HCT116 (cell line): ENCODE measurements around the gene IRF8. TPM values are rescaled to one million over a fixed set of nuclear protein-coding genes. Genes with fewer than 3 reads are reported as not detected.

Experiments used
- ATAC-seq: fragments of 200-7000 bp; cut with Tn5 transposase; 2 replicates; pipeline ENCODE4 v1.9.1; 2020; ENCODE audit warnings: mild to moderate bottlenecking, moderate library complexity
- BruUV-seq: library from RNA; stranded (reverse); fragments of 400-500 nt; replicated peaks from 2 replicates; lab custom pipeline; 2021; lab: Mats Ljungman, UMichigan
- CTCF ChIA-PET: fragments of 300-600 bp; sonication (Branson Sonifier 250); formaldehyde crosslinking; loops from one replicate; lab custom pipeline; 2021; ENCODE audit warnings: antibody characterized with exemption; lab: Charles Lee
- POLR2A ChIA-PET: fragments of 300-600, 350-600 bp; sonication (Branson Sonifier 250); formaldehyde crosslinking; loops from one replicate; lab custom pipeline; 2021; ENCODE audit warnings: antibody characterized with exemption; lab: Charles Lee
- RAD21 ChIA-PET, 2 experiments: fragments of 300-600 bp; sonication (Branson Sonifier 250); formaldehyde crosslinking; loops; one replicate each; lab custom pipeline; 2023; ENCODE audit warnings: low total read pairs in 2 of 2; ENCODE audit not compliant: uncharacterized antibody in 2 of 2, unreplicated experiment in 2 of 2, low non-redundant PET in 1 of 2; lab: Charles Lee
- DNase-seq: peaks from one replicate; pipeline ENCODE4 v3.0.0-alpha.2; 2010; ENCODE audit warnings: low read depth, low spot score
- H2AFZ ChIP-seq: fragments of 200-600 bp; shearing (Covaris generic), sonication (generic); 2 replicates; pipeline ENCODE4 v1.6.1; 2017; ENCODE audit warnings: low read depth, mixed run types, mixed read lengths, antibody characterized with exemption, low read length; ENCODE audit not compliant: poor library complexity, severe bottlenecking
- H3K27ac ChIP-seq: 2 replicates; pipeline ENCODE4 v1.5.1; 2012; ENCODE audit warnings: low read depth, low read length
- H3K27me3 ChIP-seq: fragments of 200-600 bp; sonication (generic); 2 replicates; pipeline ENCODE4 v1.6.1; 2016; ENCODE audit warnings: mixed run types, low read length, mixed read lengths; ENCODE audit not compliant: insufficient read depth
- H3K36me3 ChIP-seq, 2 experiments: fragments of 200-500 bp in 1 of 2; fragments of 200-600 bp in 1 of 2; sonication (Bioruptor generic) in 1 of 2; sonication (generic) in 1 of 2; 2 replicates each; pipeline versions ENCODE4 v1.5.1 to v1.6.1; 2014 to 2016; ENCODE audit warnings: low read length in 2 of 2, inconsistent platforms in 1 of 2, mixed read lengths in 1 of 2, mixed run types in 1 of 2; ENCODE audit not compliant: insufficient read depth in 2 of 2, control insufficient read depth in 1 of 2
- H3K4me1 ChIP-seq, 2 experiments: fragments of 200-600 bp in 1 of 2; sonication (generic) in 1 of 2; 2 replicates each; pipeline versions ENCODE4 v1.5.1 to v1.6.1; 2012 to 2017; ENCODE audit warnings: low read length in 2 of 2, inconsistent platforms in 1 of 2, mild to moderate bottlenecking in 1 of 2, mixed read lengths in 1 of 2, mixed run types in 1 of 2, moderate library complexity in 1 of 2; ENCODE audit not compliant: insufficient read depth in 2 of 2, control insufficient read depth in 1 of 2
- H3K4me2 ChIP-seq: fragments of 200-600 bp; sonication (generic); 2 replicates; pipeline ENCODE4 v1.6.1; 2017; ENCODE audit warnings: mixed run types, low read length, mixed read lengths
- H3K4me3 ChIP-seq, 2 experiments: fragments of 200-600 bp in 1 of 2; sonication (generic) in 1 of 2; replicated peaks in 1 of 2; 2 replicates each; pipeline ENCODE4 v1.5.1; 2011 to 2016; ENCODE audit warnings: low read length in 2 of 2, control low read depth in 1 of 2, low read depth in 1 of 2, mild to moderate bottlenecking in 1 of 2, mixed read lengths in 1 of 2, mixed run types in 1 of 2
- H3K79me2 ChIP-seq: fragments of 200-600 bp; sonication (generic); 2 replicates; pipeline ENCODE4 v1.6.1; 2017; ENCODE audit warnings: mild to moderate bottlenecking, mixed run types, low read length, moderate library complexity, mixed read lengths; ENCODE audit not compliant: insufficient read depth
- H3K9ac ChIP-seq: fragments of 200-600 bp; sonication (generic); 2 replicates; pipeline ENCODE4 v1.6.1; 2016; ENCODE audit warnings: low read length, mixed read lengths
- H3K9me2 ChIP-seq: fragments of 200-600 bp; sonication (generic), shearing (Covaris generic); 2 replicates; pipeline ENCODE4 v1.6.1; 2017; ENCODE audit warnings: mixed run types, mild to moderate bottlenecking, moderate library complexity; ENCODE audit not compliant: insufficient read depth
- H3K9me3 ChIP-seq, 2 experiments: fragments of 200-500 bp in 1 of 2; fragments of 200-600 bp in 1 of 2; sonication (Bioruptor generic) in 1 of 2; sonication (generic) in 1 of 2; 2 replicates each; pipeline ENCODE4 v1.6.1; 2014 to 2017; ENCODE audit warnings: low read length in 2 of 2, mixed read lengths in 2 of 2, inconsistent platforms in 1 of 2, low read depth in 1 of 2, mild to moderate bottlenecking in 1 of 2, mixed run types in 1 of 2, moderate library complexity in 1 of 2; ENCODE audit not compliant: control insufficient read depth in 1 of 2, insufficient read depth in 1 of 2
- H4K20me1 ChIP-seq: fragments of 200-600 bp; sonication (generic), shearing (Covaris generic); 2 replicates; pipeline ENCODE4 v1.6.1; 2017; ENCODE audit warnings: mixed run types, mild to moderate bottlenecking, moderate library complexity; ENCODE audit not compliant: insufficient read depth
- CBX3 ChIP-seq: IDR thresholded peaks from 2 replicates; pipeline ENCODE4 v1.6.1; 2012; ENCODE audit warnings: low read depth
- CEBPB ChIP-seq: IDR thresholded peaks from 2 replicates; pipeline ENCODE4 v1.6.1; 2012; ENCODE audit warnings: low read depth
- EZH2 ChIP-seq: fragments of 200-600 bp; sonication (generic); IDR thresholded peaks from 2 replicates; pipeline ENCODE4 v1.6.1; 2017; ENCODE audit warnings: antibody characterized with exemption, mixed run types
- FOSL1 ChIP-seq: IDR thresholded peaks from 2 replicates; pipeline ENCODE4 v1.6.1; 2012; ENCODE audit warnings: low read depth
- JUND ChIP-seq: IDR thresholded peaks from 2 replicates; pipeline ENCODE4 v1.6.1; 2012
- POLR2A ChIP-seq: IDR thresholded peaks from 2 replicates; pipeline ENCODE4 v1.7.0; 2011; ENCODE audit warnings: borderline replicate concordance; ENCODE audit not compliant: insufficient read depth, insufficient read length; ENCODE audit errors: extremely low read depth
- POLR2AphosphoS5 ChIP-seq: IDR thresholded peaks from 2 replicates; pipeline ENCODE4 v1.6.1; 2011; ENCODE audit warnings: mild to moderate bottlenecking, low read depth, low read length, moderate library complexity
- RAD21 ChIP-seq: IDR thresholded peaks from 2 replicates; pipeline ENCODE4 v1.6.1; 2012; ENCODE audit warnings: low read depth, mild to moderate bottlenecking
- REST ChIP-seq: IDR thresholded peaks from 2 replicates; pipeline ENCODE4 v1.6.1; 2012; ENCODE audit warnings: low read depth
- SIN3A ChIP-seq: IDR thresholded peaks from 2 replicates; pipeline ENCODE4 v1.6.1; 2012; ENCODE audit warnings: low read depth
- SP1 ChIP-seq: IDR thresholded peaks from 2 replicates; pipeline ENCODE4 v1.6.1; 2012; ENCODE audit warnings: low read depth
- SRF ChIP-seq: IDR thresholded peaks from 2 replicates; pipeline ENCODE4 v1.6.1; 2012; ENCODE audit warnings: low read depth
- TCF7L2 ChIP-seq: IDR thresholded peaks from 2 replicates; pipeline ENCODE4 v1.7.0; 2011; ENCODE audit warnings: borderline replicate concordance, inconsistent platforms; ENCODE audit not compliant: insufficient read depth, insufficient read length; ENCODE audit errors: extremely low read depth
- YY1 ChIP-seq: IDR thresholded peaks from 2 replicates; pipeline ENCODE4 v1.6.1; 2011; ENCODE audit warnings: low read length, low read depth, moderate library complexity, mild to moderate bottlenecking; ENCODE audit not compliant: insufficient replicate concordance; ENCODE audit errors: extremely low read depth
- ZBTB33 ChIP-seq: IDR thresholded peaks from 2 replicates; pipeline ENCODE4 v1.6.1; 2011; ENCODE audit warnings: mild to moderate bottlenecking, low read length, moderate library complexity; ENCODE audit not compliant: insufficient replicate concordance; ENCODE audit errors: extremely low read depth
- ZFX ChIP-seq: fragments of 450-650 bp; IDR thresholded peaks from 2 replicates; pipeline ENCODE4 v1.6.1; 2017
- intact Hi-C: fragments of 100-400 bp; cut with micrococcal nuclease; formaldehyde crosslinking; loops from 2 replicates; pipeline ENCODE4 v1.10.0; 2022
- total RNA-seq: library from RNA; stranded (reverse); gene quantifications from one replicate; pipeline ENCODE4 v1.2.1, GENCODE V29; 2021; ENCODE audit not compliant: unreplicated experiment
- TF ChIP-seq, protein P1 (sequence below): IDR thresholded peaks from 2 replicates; pipeline ENCODE4 v1.6.1; 2012
- TF ChIP-seq, protein P2 (sequence below): IDR thresholded peaks from 2 replicates; pipeline ENCODE4 v1.6.1; 2012

The IRF8 gene
- total RNA-seq, 1 experiment from 2014 or later: 0.61 TPM

DNA sequence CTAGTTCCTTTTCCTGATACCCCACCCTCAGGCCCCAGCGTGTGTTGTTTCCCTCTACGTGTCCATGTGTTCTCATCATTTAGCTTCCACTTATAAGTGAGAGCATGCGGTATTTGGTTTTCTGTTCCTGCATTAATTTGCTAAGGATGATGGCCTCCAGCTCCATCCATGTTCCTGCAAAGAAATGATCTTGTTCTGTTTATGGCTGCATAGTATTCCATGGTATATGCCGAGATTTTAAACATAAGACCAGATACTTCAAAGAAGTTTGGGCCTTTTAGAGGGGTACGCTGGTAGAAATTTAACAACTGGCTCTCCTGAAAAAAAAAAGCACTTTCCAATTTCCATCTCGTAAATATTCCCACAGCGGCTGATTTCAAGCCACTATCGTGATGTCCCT is 59.8 kb downstream of the IRF8 start:
- Histone ChIP-seq H3K27me3 (peaks cover 10% of the 10 kb centered on the region; the same call in 1 of the 2 replicates), H3K9me3 (no peaks in the 10 kb centered on the region), H3K9me2 (no peaks in the 10 kb centered on the region), H3K4me1 (no peaks in the 10 kb centered on the region), H3K9ac (no peak overlapping the region), H3K27ac (no peak overlapping the region), H3K79me2 (no peaks in the 10 kb centered on the region), H3K4me2 (no peak overlapping the region), H3K36me3 (no peaks in the 10 kb centered on the region), H3K4me3 (no peak overlapping the region), H2AFZ (no peak overlapping the region), H4K20me1 (no peaks in the 10 kb centered on the region)
- ChIA-PET POLR2A (no interaction called here), RAD21 (no interaction called here), CTCF (interaction anchor here (1.9 kb wide), 1 partner anchor 139 kb away, joined by 4 read pairs; no protein-coding TSS in a partner anchor)
- intact Hi-C loops: no loop called here
- no peak for ATAC-seq
- BruUV-seq: no TSS peak
- no peak for DNase-seq
- TF ChIP-seq, protein P1, sequence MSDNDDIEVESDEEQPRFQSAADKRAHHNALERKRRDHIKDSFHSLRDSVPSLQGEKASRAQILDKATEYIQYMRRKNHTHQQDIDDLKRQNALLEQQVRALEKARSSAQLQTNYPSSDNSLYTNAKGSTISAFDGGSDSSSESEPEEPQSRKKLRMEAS: no peak
- TF ChIP-seq, protein P2, sequence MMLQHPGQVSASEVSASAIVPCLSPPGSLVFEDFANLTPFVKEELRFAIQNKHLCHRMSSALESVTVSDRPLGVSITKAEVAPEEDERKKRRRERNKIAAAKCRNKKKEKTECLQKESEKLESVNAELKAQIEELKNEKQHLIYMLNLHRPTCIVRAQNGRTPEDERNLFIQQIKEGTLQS: no peak
- TF ChIP-seq EZH2 (no peak), ZBTB33 (no peak), CBX3 (no peak), REST (no peak), SRF (no peak), POLR2AphosphoS5 (no peak), POLR2A (no peak), TCF7L2 (no peak), YY1 (no peak), JUND (no peak), CEBPB (no peak), SIN3A (no peak), RAD21 (no peak), ZFX (no peak), SP1 (no peak), FOSL1 (no peak)
